GM12873 (cell line): ENCODE measurements around the gene PAX7.

Experiments
- TF ChIP-seq, protein P1 (sequence below): IDR thresholded peaks from 2 replicates; pipeline ENCODE4 v1.5.1; 2012; ENCODE audit warnings: low read depth, mild to moderate bottlenecking, moderate library complexity, low read length, control low read depth; ENCODE audit not compliant: insufficient read depth; ENCODE audit errors: missing control alignments

PAX7 gene

DNA sequence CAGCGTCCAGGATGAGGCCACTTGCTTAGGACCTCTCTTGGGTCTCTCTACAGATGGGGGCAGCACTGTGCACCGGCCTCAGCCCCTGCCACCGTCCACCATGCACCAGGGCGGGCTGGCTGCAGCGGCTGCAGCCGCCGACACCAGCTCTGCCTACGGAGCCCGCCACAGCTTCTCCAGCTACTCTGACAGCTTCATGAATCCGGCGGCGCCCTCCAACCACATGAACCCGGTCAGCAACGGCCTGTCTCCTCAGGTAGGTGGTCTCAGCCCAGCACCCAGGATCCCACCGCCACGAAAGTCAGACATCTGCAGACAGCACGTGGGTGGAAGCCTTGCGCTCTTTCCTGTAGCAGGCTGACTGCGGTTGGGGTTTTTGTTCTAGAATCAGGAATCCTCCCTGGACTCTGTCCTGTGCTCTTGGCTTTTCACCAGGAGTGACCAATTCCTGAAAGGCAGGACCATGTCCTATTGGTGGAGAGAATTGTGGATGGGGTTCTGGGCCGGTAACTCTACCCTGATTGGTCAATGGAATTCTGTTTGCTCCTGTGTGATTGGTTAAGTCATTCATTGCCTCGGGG, 72.5 kb downstream of the PAX7 start:
- TF ChIP-seq, protein P1, sequence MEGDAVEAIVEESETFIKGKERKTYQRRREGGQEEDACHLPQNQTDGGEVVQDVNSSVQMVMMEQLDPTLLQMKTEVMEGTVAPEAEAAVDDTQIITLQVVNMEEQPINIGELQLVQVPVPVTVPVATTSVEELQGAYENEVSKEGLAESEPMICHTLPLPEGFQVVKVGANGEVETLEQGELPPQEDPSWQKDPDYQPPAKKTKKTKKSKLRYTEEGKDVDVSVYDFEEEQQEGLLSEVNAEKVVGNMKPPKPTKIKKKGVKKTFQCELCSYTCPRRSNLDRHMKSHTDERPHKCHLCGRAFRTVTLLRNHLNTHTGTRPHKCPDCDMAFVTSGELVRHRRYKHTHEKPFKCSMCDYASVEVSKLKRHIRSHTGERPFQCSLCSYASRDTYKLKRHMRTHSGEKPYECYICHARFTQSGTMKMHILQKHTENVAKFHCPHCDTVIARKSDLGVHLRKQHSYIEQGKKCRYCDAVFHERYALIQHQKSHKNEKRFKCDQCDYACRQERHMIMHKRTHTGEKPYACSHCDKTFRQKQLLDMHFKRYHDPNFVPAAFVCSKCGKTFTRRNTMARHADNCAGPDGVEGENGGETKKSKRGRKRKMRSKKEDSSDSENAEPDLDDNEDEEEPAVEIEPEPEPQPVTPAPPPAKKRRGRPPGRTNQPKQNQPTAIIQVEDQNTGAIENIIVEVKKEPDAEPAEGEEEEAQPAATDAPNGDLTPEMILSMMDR, result no peak

DNA sequence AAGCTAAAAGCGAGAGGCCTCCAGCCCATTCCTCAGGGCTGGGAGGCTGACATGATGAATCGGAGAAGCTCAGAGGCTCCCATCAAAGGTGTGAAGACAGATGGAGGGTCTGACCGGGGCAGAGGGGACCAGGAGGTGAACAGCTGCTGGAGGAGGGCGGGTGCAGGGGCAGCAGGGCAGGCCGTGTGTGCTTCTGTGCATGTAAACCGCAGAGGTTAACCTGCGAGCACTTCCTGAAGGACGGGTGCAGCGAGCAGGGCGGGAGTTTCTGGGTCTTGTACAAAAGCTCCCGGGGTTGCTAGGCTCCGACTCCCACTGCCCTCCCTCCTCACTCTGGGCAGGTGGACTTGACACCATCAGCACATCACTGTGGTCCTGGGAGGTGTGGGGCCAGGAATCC, 75.2 kb downstream of the PAX7 start:
- TF ChIP-seq, protein P1, result no peak

DNA sequence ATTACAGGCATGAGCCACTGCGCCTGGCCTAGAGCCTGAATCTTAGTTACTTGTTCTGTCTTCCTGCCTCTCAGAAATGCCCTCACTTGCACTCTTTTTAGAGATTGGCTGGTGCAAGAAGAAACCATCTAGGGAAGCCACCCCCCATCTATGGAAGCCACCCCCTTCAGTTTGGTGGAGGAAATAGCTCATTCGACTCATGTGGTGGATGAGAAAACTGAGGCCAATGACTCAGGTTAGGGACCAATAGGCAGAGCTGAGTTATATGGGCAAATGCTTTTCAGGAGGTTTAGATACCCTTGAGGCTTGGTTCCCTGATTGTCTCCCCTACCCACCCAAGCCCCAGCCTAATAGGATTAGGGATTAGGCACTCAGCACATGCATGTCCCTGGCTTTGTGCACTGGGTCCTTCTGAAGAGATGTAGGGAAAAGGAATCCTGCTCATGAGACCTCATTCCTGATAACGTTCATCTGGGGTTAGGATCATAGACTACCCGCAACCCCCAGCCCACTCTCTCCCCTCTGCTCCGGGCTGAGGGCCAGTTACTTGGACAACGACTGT, 77.1 kb downstream of the PAX7 start:
- TF ChIP-seq, protein P1, result no peak

DNA sequence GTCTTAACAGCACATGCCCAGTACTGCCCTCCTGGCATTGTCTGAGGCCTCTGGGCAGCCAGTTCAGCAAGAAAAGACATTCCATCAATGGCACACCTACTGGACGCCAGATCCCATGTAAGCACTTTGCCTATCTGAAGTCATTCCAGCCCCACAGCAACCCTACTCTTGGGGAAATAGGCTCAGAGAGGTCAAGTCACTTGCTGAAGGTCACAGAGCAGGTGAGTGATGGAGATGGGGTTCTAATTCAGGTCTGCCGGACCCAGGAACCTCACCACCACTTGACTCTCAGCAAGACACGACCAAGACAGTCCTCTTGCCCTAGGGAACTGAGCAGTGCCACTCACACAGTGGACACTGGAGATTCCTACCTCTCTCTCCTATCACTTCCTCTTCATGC, 79.4 kb downstream of the PAX7 start:
- TF ChIP-seq, protein P1, result no peak

DNA sequence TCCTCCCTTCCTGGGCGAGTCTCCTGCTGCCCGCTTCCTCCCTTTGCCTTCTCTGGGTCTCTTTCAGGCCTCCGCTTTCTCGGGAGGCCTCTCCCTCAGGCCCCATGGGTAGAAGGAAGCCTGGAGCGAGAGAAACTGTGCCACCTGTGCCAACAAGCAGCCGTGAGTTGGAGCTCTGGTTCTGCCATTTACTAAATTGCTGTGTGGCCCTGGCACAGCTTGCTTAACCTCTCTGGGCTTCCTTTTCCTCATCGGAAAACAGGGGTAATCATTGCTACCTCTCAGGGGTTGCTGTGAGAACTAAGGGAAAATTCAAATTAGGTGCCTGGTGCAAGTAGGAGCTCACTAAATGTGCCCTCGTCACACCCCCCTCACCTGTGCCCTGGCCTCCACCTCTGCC, 80.4 kb downstream of the PAX7 start:
- TF ChIP-seq, protein P1, result no peak

DNA sequence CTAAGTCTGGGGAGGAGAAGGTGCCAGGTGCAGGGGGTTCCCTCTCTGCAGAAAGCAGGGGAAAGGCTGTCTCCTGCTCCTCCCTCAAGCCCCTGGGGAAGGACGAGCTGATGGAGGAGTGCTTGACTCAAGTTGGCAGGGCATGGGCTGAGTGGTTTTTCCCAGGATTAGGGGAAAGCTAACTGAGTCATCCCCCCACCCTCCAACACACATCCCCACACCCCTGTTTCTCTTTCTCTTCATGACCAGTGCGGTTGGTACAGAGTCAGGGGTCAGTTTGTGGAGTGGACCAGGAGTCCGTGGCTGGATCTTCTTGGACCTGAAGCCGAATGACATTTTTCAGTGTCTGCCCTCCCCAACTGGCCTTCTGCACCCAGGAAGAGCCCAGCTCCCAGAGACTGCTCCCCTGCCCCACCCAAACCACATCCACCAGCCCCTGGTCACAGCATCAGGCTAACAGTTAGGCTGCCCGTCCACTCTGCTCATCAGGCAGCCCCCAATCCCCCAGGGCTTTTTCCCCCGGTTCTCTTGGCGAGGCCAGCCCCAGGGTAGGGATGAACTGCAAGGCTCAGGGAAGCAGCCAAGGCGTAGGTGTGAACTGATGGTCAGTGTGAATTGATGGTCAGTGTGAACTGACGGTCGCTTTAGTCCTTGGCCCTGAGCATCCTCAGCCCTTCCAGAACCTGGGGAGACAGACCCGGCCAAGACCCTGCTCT, 81.0 kb downstream of the PAX7 start:
- TF ChIP-seq, protein P1, result no peak

DNA sequence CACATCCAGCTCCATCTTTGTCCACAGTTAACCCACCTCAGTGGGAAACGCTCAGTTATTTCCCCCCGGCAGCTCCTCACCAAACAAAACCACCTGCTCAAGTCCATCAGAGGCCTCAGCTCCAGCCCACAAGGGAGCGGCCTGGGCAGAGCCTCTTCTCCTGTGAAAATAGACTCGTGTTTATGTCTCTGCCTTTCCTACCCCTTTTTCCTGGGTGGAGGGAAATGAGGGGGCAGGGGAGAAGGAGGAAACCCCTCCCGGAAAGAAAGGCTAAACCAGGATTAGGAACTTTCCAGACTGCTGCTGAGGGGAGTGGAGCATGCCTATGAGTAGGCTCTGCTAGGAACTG, 81.6 kb downstream of the PAX7 start:
- TF ChIP-seq, protein P1, result no peak
